ENCODE data around the gene RBSN.

GRCh38 chr3:15092686-15093085 lies 6.3 kb downstream of the RBSN start:
- TF ChIP-seq CTCF (IDR thresholded peaks at IDR 0.05) (no peak), POLR2A (IDR thresholded peaks at IDR 0.05) (no peak)

Measured in adrenal gland (tissue), 5 donors.